HCT116 (cell line): Measurements from ENCODE around the gene BAG1. TPM values are rescaled to one million over a fixed set of nuclear protein-coding genes. Genes with fewer than 3 reads are reported as not detected.

Experiments
- ATAC-seq: fragments of 200-7000 bp; cut with Tn5 transposase; 2 replicates; pipeline ENCODE4 v1.9.1; 2020; ENCODE audit warnings: mild to moderate bottlenecking, moderate library complexity
- BruUV-seq: library from RNA; stranded (reverse); fragments of 400-500 nt; replicated peaks from 2 replicates; lab custom pipeline; 2021; lab: Mats Ljungman, UMichigan
- CTCF ChIA-PET: fragments of 300-600 bp; sonication (Branson Sonifier 250); formaldehyde crosslinking; loops from one replicate; lab custom pipeline; 2021; ENCODE audit warnings: antibody characterized with exemption; lab: Charles Lee
- POLR2A ChIA-PET: fragments of 300-600, 350-600 bp; sonication (Branson Sonifier 250); formaldehyde crosslinking; loops from one replicate; lab custom pipeline; 2021; ENCODE audit warnings: antibody characterized with exemption; lab: Charles Lee
- RAD21 ChIA-PET, 2 experiments: fragments of 300-600 bp; sonication (Branson Sonifier 250); formaldehyde crosslinking; loops; one replicate each; lab custom pipeline; 2023; ENCODE audit warnings: low total read pairs in 2 of 2; ENCODE audit not compliant: uncharacterized antibody in 2 of 2, unreplicated experiment in 2 of 2, low non-redundant PET in 1 of 2; lab: Charles Lee
- DNase-seq: peaks from one replicate; pipeline ENCODE4 v3.0.0-alpha.2; 2010; ENCODE audit warnings: low read depth, low spot score
- H2AFZ ChIP-seq: fragments of 200-600 bp; shearing (Covaris generic), sonication (generic); 2 replicates; pipeline ENCODE4 v1.6.1; 2017; ENCODE audit warnings: low read depth, mixed run types, mixed read lengths, antibody characterized with exemption, low read length; ENCODE audit not compliant: poor library complexity, severe bottlenecking
- H3K27ac ChIP-seq: 2 replicates; pipeline ENCODE4 v1.5.1; 2012; ENCODE audit warnings: low read depth, low read length
- H3K27me3 ChIP-seq: fragments of 200-600 bp; sonication (generic); 2 replicates; pipeline ENCODE4 v1.6.1; 2016; ENCODE audit warnings: mixed run types, low read length, mixed read lengths; ENCODE audit not compliant: insufficient read depth
- H3K36me3 ChIP-seq, 2 experiments: fragments of 200-500 bp in 1 of 2; fragments of 200-600 bp in 1 of 2; sonication (Bioruptor generic) in 1 of 2; sonication (generic) in 1 of 2; 2 replicates each; pipeline versions ENCODE4 v1.5.1 to v1.6.1; 2014 to 2016; ENCODE audit warnings: low read length in 2 of 2, inconsistent platforms in 1 of 2, mixed read lengths in 1 of 2, mixed run types in 1 of 2; ENCODE audit not compliant: insufficient read depth in 2 of 2, control insufficient read depth in 1 of 2
- H3K4me1 ChIP-seq, 2 experiments: fragments of 200-600 bp in 1 of 2; sonication (generic) in 1 of 2; 2 replicates each; pipeline versions ENCODE4 v1.5.1 to v1.6.1; 2012 to 2017; ENCODE audit warnings: low read length in 2 of 2, inconsistent platforms in 1 of 2, mild to moderate bottlenecking in 1 of 2, mixed read lengths in 1 of 2, mixed run types in 1 of 2, moderate library complexity in 1 of 2; ENCODE audit not compliant: insufficient read depth in 2 of 2, control insufficient read depth in 1 of 2
- H3K4me2 ChIP-seq: fragments of 200-600 bp; sonication (generic); 2 replicates; pipeline ENCODE4 v1.6.1; 2017; ENCODE audit warnings: mixed run types, low read length, mixed read lengths
- H3K4me3 ChIP-seq, 2 experiments: fragments of 200-600 bp in 1 of 2; sonication (generic) in 1 of 2; replicated peaks in 1 of 2; 2 replicates each; pipeline ENCODE4 v1.5.1; 2011 to 2016; ENCODE audit warnings: low read length in 2 of 2, control low read depth in 1 of 2, low read depth in 1 of 2, mild to moderate bottlenecking in 1 of 2, mixed read lengths in 1 of 2, mixed run types in 1 of 2
- H3K79me2 ChIP-seq: fragments of 200-600 bp; sonication (generic); 2 replicates; pipeline ENCODE4 v1.6.1; 2017; ENCODE audit warnings: mild to moderate bottlenecking, mixed run types, low read length, moderate library complexity, mixed read lengths; ENCODE audit not compliant: insufficient read depth
- H3K9ac ChIP-seq: fragments of 200-600 bp; sonication (generic); 2 replicates; pipeline ENCODE4 v1.6.1; 2016; ENCODE audit warnings: low read length, mixed read lengths
- H3K9me2 ChIP-seq: fragments of 200-600 bp; sonication (generic), shearing (Covaris generic); 2 replicates; pipeline ENCODE4 v1.6.1; 2017; ENCODE audit warnings: mixed run types, mild to moderate bottlenecking, moderate library complexity; ENCODE audit not compliant: insufficient read depth
- H3K9me3 ChIP-seq, 2 experiments: fragments of 200-500 bp in 1 of 2; fragments of 200-600 bp in 1 of 2; sonication (Bioruptor generic) in 1 of 2; sonication (generic) in 1 of 2; 2 replicates each; pipeline ENCODE4 v1.6.1; 2014 to 2017; ENCODE audit warnings: low read length in 2 of 2, mixed read lengths in 2 of 2, inconsistent platforms in 1 of 2, low read depth in 1 of 2, mild to moderate bottlenecking in 1 of 2, mixed run types in 1 of 2, moderate library complexity in 1 of 2; ENCODE audit not compliant: control insufficient read depth in 1 of 2, insufficient read depth in 1 of 2
- H4K20me1 ChIP-seq: fragments of 200-600 bp; sonication (generic), shearing (Covaris generic); 2 replicates; pipeline ENCODE4 v1.6.1; 2017; ENCODE audit warnings: mixed run types, mild to moderate bottlenecking, moderate library complexity; ENCODE audit not compliant: insufficient read depth
- CBX3 ChIP-seq: IDR thresholded peaks from 2 replicates; pipeline ENCODE4 v1.6.1; 2012; ENCODE audit warnings: low read depth
- EGR1 ChIP-seq: IDR thresholded peaks from 2 replicates; pipeline ENCODE4 v1.6.1; 2012; ENCODE audit warnings: low read depth
- ELF1 ChIP-seq: IDR thresholded peaks from 2 replicates; pipeline ENCODE4 v1.6.1; 2012; ENCODE audit warnings: low read depth, borderline replicate concordance
- EZH2 ChIP-seq: fragments of 200-600 bp; sonication (generic); IDR thresholded peaks from 2 replicates; pipeline ENCODE4 v1.6.1; 2017; ENCODE audit warnings: antibody characterized with exemption, mixed run types
- FOSL1 ChIP-seq: IDR thresholded peaks from 2 replicates; pipeline ENCODE4 v1.6.1; 2012; ENCODE audit warnings: low read depth
- JUND ChIP-seq: IDR thresholded peaks from 2 replicates; pipeline ENCODE4 v1.6.1; 2012
- POLR2A ChIP-seq: IDR thresholded peaks from 2 replicates; pipeline ENCODE4 v1.7.0; 2011; ENCODE audit warnings: borderline replicate concordance; ENCODE audit not compliant: insufficient read depth, insufficient read length; ENCODE audit errors: extremely low read depth
- POLR2AphosphoS5 ChIP-seq: IDR thresholded peaks from 2 replicates; pipeline ENCODE4 v1.6.1; 2011; ENCODE audit warnings: mild to moderate bottlenecking, low read depth, low read length, moderate library complexity
- RAD21 ChIP-seq: IDR thresholded peaks from 2 replicates; pipeline ENCODE4 v1.6.1; 2012; ENCODE audit warnings: low read depth, mild to moderate bottlenecking
- SIN3A ChIP-seq: IDR thresholded peaks from 2 replicates; pipeline ENCODE4 v1.6.1; 2012; ENCODE audit warnings: low read depth
- SP1 ChIP-seq: IDR thresholded peaks from 2 replicates; pipeline ENCODE4 v1.6.1; 2012; ENCODE audit warnings: low read depth
- SRF ChIP-seq: IDR thresholded peaks from 2 replicates; pipeline ENCODE4 v1.6.1; 2012; ENCODE audit warnings: low read depth
- YY1 ChIP-seq: IDR thresholded peaks from 2 replicates; pipeline ENCODE4 v1.6.1; 2011; ENCODE audit warnings: low read length, low read depth, moderate library complexity, mild to moderate bottlenecking; ENCODE audit not compliant: insufficient replicate concordance; ENCODE audit errors: extremely low read depth
- ZFX ChIP-seq: fragments of 450-650 bp; IDR thresholded peaks from 2 replicates; pipeline ENCODE4 v1.6.1; 2017
- intact Hi-C: fragments of 100-400 bp; cut with micrococcal nuclease; formaldehyde crosslinking; loops from 2 replicates; pipeline ENCODE4 v1.10.0; 2022
- total RNA-seq: library from RNA; stranded (reverse); gene quantifications from one replicate; pipeline ENCODE4 v1.2.1, GENCODE V29; 2021; ENCODE audit not compliant: unreplicated experiment
- TF ChIP-seq, protein P1 (sequence below): IDR thresholded peaks from 2 replicates; pipeline ENCODE4 v1.6.1; 2012
- TF ChIP-seq, protein P2 (sequence below): IDR thresholded peaks from 2 replicates; pipeline ENCODE4 v1.6.1; 2011; ENCODE audit warnings: mild to moderate bottlenecking, low read length, moderate library complexity; ENCODE audit not compliant: insufficient replicate concordance; ENCODE audit errors: extremely low read depth
- TF ChIP-seq, protein P3 (sequence below), 3 experiments: fragments of 200-600 bp in 1 of 3; sonication (generic) in 1 of 3; IDR thresholded peaks in 2 of 3; conservative IDR thresholded peaks in 1 of 3; 2 replicates each; pipeline ENCODE4 v1.5.1; 2012 to 2017; ENCODE audit warnings: low read depth in 2 of 3, low read length in 2 of 3, antibody characterized with exemption in 1 of 3, borderline replicate concordance in 1 of 3, control low read depth in 1 of 3, mild to moderate bottlenecking in 1 of 3, mixed read lengths in 1 of 3, mixed run types in 1 of 3, moderate library complexity in 1 of 3; ENCODE audit not compliant: insufficient read depth in 1 of 3

The BAG1 gene
- total RNA-seq, 1 experiment from 2014 or later: 58.2 TPM

DNA sequence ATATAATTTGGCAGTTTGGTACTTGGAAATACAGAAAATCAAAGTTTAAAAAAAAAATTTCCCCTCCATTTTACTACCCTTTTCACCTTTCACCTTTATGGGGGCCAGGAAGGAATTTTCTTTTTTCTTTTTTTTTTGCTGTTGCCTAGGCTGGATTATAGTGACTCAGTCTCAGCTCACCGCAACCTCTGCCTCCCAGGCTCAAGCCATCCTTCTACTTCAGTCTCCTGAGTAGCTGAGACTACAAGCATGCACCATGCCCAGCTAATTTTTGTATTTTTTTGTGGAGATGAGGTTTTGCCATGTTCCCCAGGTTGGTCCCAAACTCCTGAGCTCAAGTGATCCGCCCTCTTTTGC, 9.4 kb upstream of the BAG1 start:
- Histone ChIP-seq H3K79me2 (peaks cover 4% of the 10 kb centered on the region; the same call in 1 of the 2 replicates), H3K4me2 (no peak overlapping the region), H3K36me3 (peaks cover 49 to 59% of the 10 kb centered on the region in 2 experiments; a peak in 3 of 4 replicates)
- CTCF ChIA-PET: no interaction called here
- DNase-seq: no peak
- no peak for TF ChIP-seq ZFX
- TF ChIP-seq JUND: no peak
- no peak for TF ChIP-seq CBX3
- no peak for TF ChIP-seq ELF1
- TF ChIP-seq, protein P1, sequence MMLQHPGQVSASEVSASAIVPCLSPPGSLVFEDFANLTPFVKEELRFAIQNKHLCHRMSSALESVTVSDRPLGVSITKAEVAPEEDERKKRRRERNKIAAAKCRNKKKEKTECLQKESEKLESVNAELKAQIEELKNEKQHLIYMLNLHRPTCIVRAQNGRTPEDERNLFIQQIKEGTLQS: no peak
- TF ChIP-seq EGR1: no peak
- TF ChIP-seq RAD21: no peak
- TF ChIP-seq, protein P2, sequence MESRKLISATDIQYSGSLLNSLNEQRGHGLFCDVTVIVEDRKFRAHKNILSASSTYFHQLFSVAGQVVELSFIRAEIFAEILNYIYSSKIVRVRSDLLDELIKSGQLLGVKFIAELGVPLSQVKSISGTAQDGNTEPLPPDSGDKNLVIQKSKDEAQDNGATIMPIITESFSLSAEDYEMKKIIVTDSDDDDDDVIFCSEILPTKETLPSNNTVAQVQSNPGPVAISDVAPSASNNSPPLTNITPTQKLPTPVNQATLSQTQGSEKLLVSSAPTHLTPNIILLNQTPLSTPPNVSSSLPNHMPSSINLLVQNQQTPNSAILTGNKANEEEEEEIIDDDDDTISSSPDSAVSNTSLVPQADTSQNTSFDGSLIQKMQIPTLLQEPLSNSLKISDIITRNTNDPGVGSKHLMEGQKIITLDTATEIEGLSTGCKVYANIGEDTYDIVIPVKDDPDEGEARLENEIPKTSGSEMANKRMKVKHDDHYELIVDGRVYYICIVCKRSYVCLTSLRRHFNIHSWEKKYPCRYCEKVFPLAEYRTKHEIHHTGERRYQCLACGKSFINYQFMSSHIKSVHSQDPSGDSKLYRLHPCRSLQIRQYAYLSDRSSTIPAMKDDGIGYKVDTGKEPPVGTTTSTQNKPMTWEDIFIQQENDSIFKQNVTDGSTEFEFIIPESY: no peak
- no peak for TF ChIP-seq FOSL1
- no peak for TF ChIP-seq SIN3A
- no peak for TF ChIP-seq POLR2A
- no peak for TF ChIP-seq SRF
- no peak for TF ChIP-seq SP1
- TF ChIP-seq, protein P3, sequence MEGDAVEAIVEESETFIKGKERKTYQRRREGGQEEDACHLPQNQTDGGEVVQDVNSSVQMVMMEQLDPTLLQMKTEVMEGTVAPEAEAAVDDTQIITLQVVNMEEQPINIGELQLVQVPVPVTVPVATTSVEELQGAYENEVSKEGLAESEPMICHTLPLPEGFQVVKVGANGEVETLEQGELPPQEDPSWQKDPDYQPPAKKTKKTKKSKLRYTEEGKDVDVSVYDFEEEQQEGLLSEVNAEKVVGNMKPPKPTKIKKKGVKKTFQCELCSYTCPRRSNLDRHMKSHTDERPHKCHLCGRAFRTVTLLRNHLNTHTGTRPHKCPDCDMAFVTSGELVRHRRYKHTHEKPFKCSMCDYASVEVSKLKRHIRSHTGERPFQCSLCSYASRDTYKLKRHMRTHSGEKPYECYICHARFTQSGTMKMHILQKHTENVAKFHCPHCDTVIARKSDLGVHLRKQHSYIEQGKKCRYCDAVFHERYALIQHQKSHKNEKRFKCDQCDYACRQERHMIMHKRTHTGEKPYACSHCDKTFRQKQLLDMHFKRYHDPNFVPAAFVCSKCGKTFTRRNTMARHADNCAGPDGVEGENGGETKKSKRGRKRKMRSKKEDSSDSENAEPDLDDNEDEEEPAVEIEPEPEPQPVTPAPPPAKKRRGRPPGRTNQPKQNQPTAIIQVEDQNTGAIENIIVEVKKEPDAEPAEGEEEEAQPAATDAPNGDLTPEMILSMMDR (IDR thresholded peaks at IDR 0.05 in 2 of 3, conservative IDR thresholded peaks at IDR 0.05 in 1 of 3; ENCODE audit: borderline replicate concordance in 1 of 3, insufficient read depth in 1 of 3, low read depth in 2 of 3, low read length in 2 of 3): no peak
- TF ChIP-seq YY1: no peak
- TF ChIP-seq EZH2: no peak
- no peak for TF ChIP-seq POLR2AphosphoS5
- TF ChIP-seq, all 23 proteins: peak for 0
- intact Hi-C loops: no loop called here
- Histone ChIP-seq H3K4me3 (no peak overlapping the region), H3K4me1 (no peaks in the 10 kb centered on the region), H3K9me2 (no peaks in the 10 kb centered on the region), H2AFZ (no peak overlapping the region), H3K27ac (no peak overlapping the region), H3K27me3 (no peaks in the 10 kb centered on the region), H3K9ac (no peak overlapping the region), H3K9me3 (no peaks in the 10 kb centered on the region), H4K20me1 (no peaks in the 10 kb centered on the region)
- ATAC-seq: no peak
- ChIA-PET POLR2A (interaction anchor here (0.8 kb wide), 1 partner anchor 16 kb away, joined by 6 read pairs; the partner anchor contains the start of gene NFX1), RAD21 (no interaction called here)
- no TSS peak for BruUV-seq
